Ecto neural progenitor cell (in vitro differentiated cells): ENCODE data around the gene BCAS3.
"Not testable (repeated sequence)": the region's sequence is repeated elsewhere in the genome, so short reads cannot be mapped to it uniquely, and the experiment has no call there.

Experiments
- DNase-seq: peaks from one replicate; pipeline ENCODE4 v3.0.0-alpha.2; 2018; ENCODE audit warnings: low spot score

BCAS3 gene

DNA sequence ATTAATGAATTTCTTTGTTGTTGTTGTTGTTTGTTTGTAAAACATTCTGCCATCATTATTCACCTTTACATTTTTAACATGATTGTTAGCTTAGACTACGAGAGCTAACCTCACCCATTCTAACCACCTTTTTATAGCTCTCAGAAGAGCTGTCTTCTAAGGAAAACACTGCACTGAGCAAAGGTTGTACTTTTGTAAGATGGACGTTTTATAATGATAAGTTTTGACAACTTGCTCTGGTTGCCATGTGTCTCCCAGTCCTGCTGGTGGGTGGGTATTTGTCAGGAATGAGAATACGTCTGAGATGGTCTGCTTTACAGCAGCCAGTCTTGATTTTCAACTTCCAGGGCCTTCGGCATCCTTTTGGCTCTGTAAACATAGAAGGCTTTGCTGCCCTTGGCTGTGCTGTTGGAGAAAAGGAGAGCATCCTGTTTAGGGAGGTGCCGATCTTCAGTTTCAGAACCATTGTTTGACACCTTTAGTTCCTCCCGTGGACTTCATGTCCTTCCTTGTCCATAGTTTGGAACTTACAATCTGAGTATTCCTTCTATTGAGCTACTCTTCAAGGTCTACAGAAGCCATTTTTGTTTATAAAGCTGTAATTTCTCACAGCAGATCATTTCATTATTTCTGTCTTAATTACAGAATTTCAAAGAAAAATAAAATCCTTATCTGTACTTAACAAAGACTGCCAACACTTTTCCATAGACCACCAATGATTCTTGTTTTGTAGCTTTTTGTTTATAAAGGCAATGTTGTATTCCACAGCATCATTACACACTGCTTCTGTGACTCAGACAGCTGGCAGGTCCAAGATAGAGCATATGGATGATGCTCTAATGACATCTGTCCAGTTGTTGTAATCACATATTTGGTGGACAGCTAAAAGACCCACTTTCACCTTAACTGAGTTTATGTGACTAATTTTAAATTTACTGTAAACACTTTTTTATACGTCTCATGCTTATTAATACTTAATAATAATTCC, 451.9 kb downstream of the BCAS3 start:
- no peak for DNase-seq

DNA sequence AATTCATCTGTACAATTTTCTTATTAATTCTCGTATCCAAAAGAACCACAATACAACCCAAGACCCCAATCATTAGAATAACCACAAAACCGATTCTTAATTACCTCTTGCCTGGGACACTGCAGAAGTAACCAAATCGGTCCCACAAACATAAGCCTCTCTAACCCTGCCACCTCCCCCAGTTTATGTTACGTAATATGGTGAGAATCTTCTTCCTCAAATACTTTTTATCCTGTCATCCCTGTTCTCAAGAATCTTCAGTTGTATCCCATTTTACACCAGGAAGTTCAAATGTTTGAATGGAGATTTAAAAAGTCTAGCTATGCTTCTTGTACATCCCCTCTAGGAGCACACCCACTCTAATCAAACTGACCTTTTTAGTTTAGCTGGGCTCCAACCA, 452.7 kb downstream of the BCAS3 start:
- no peak for DNase-seq

GRCh38 chr17:61131585-61131984, 453.9 kb downstream of the BCAS3 start:
- no peak for DNase-seq

- DNase-seq: no peak
Observed at GRCh38 chr17:61132524-61132923, 454.9 kb downstream of the BCAS3 start.

- no peak for DNase-seq
Observed at GRCh38 chr17:61133853-61134252, 456.2 kb downstream of the BCAS3 start.

DNA sequence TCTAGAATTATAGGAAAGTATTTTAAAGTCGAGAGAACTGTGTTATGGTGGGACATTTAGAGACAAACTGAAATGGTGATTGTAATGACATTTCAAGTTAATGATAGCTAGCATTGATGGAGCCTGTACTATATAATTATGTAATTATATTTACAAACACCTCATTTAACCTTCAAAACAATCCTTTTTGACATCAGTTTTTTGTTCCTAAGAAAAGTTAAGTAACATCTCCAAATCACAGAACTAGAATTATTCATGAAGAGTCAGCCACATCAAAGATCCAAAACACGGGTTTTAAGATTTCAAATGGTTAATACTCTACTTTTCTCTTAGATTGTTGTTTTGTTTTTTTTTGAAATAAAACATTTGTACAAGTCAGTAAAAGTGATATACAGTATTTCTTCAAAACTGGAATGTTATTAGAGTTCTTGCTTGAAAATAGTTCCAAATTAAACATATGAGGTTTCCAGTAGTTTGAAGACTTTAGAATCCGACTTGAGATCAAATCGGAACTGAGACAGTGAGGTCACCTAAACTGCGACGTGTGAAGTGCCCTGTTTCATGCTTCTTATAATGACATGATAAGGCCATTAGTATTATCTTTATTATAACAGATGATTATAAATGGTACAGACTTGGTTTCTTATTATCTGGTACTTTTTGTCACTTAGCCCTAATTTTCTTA, 457.0 kb downstream of the BCAS3 start:
- no peak for DNase-seq

- no peak for DNase-seq
Observed at GRCh38 chr17:61135782-61136181, 458.1 kb downstream of the BCAS3 start.

GRCh38 chr17:61136296-61136695, 458.6 kb downstream of the BCAS3 start:
- no peak for DNase-seq

DNA sequence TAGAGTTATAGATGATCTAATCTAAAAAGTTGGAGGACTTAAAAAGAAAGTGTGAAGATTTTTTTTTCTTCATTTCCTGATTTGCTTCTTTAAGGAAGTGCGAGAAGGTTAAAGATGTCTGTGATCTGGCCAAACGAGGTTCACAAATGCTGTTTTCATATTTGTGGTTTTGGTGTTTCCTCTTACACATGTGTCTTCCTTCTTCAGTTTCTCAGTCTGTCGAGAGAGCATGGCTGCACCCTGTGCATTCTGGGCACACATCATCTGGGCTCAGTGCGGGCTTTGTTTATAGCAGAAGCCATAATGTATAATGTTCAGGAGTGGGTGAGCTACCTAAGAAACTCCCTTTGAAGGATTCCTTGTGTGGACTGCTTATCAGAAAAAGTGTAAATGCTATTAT, 461.6 kb downstream of the BCAS3 start:
- DNase-seq: no peak

DNA sequence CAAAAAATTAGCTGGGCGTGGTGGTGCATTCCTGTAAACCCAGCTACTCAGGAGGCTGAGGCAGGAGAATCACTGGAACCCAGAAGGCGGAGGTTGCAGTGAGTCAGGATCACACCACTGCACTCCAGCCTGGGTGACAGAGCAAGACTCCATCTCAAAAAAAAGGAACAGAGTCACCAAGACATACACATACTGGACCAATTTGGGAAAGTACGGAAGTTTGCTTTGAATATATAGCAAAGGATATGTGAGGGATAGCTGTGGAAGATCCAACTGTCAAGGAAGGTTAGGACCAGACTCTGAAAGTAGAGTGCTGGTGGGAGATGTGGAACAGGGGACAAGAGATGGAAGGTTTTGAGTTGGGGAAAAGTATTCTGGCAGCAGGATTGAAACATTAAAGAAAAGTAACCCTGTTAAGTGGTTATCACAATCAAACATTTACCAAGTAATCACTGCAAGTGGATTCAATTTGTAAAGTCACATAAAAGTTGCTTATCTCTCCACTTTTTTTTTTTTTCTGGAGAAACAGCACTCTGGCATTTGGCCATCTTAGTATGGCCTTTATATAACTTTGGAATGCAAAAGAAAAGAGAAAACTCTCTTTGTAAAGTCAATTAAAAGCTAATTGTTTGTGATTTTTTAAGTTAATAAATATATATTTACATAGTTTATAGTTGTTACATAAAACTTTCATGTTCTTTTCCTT, 462.6 kb downstream of the BCAS3 start:
- no peak for DNase-seq

- no peak for DNase-seq
Observed at GRCh38 chr17:61143026-61143425, 465.4 kb downstream of the BCAS3 start.

GRCh38 chr17:61144137-61144536, 466.5 kb downstream of the BCAS3 start:
- DNase-seq: no peak

DNA sequence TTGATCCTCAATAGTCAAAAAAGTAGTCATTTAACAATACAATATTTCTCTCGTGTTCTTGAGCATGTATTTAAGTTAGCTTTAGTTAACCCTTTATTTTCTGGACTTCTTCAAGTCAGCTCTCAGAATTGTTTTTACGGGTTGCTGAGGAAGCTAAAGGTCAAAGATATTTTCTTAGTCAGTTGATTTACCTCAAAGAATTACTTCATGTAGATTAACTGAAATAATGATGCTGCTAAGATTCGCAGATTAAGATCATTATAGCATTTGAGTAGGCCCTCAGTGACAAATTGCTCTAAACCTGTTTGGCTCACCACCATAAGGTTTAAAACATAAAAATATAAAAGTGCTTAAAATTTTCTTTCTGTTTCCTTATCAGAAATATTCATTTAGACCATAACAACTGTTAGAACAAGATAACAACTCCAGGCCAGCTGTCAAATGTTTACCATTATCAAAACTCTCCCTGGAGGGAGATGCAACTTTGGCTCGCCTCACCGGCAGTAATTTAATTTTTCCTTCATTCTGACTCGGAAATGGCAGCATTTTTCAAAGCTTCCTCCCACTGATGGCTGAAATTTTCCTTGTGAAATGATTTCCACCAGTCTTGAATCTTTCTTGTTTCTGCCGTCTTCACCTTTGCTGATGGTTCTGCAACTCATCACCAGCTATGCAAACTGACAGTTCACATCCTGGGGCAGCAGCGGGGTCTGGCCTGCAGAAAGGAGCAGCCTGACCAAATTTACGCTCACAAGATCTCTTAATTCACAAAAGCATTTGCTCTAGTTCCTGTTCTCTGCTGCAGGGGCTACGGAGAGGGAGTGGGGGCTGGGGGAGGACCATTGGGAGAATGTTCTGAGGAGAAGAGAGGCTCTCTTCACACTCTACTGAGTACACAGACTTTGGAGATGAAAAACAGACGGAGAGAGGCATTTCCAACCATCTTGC, 467.2 kb downstream of the BCAS3 start:
- DNase-seq: no peak

- not testable (repeated sequence) for DNase-seq
Observed at GRCh38 chr17:61146833-61147232, 469.2 kb downstream of the BCAS3 start.

- no peak for DNase-seq
Observed at GRCh38 chr17:61149106-61149825, 471.6 kb downstream of the BCAS3 start.

- no peak for DNase-seq
Observed at GRCh38 chr17:61149862-61150362, 472.3 kb downstream of the BCAS3 start.

GRCh38 chr17:61150686-61151299, 473.1 kb downstream of the BCAS3 start:
- DNase-seq: no peak

DNA sequence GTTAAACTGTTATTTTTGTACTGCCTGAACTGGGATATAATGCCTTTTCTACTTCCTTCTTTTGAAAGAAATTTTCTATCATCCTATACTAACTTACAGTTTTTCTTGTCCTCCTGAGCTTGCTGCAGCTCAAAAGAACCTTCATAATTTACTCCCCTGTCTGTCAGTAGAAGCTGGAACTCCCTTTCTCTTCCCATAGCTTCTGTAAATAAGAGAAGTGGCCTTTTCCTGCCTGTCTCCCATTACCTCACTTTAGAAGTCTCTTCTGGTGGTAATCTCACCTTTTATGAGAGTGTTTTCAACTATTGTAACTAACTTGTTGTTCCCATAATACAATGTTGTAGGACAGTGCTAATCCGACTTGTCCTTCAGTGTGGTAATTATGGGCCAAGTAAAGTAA, 475.2 kb downstream of the BCAS3 start:
- no peak for DNase-seq

DNA sequence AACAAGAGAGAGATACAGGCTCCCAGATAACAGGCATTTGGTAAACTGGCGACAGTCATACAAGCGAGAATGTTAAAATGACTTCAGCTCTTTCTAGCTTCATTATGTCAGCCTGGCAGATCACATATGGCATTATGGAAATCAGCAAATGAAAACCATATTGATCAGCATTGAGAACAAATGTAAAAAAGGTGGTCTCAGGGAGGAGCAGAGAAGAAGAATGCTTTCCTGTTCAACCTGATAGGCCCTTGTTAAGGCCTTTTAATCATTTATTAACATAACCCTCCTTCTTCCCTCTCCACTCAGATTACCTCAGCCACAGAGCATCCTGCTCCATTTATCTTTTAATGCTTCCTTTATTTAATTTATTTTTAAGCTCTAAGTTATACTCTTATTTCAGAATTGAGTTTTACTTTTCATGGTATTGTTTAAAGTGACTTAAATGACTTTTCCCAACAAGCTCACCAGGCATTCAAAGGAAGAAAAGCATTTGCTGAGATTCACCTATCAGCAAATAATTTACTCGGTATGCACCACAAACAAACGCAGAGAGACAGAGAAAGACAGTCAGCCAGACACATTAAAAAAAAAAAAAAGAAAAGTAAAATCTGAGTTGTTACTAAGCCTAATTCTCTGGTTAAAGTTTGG, 478.1 kb downstream of the BCAS3 start:
- no peak for DNase-seq
